Left hindlimb (tissue), 1 donor: Measurements from ENCODE around the gene NDUFA13.
A peak's percentile ranks its signal among the peaks of the same experiment; 100 is the strongest.

Experiments used
- DNase-seq: peaks from one replicate; pipeline ENCODE4 v3.0.0-alpha.2; 2018

NDUFA13 gene

GRCh38 chr19:19513682-19514081 is 2.3 kb upstream of the NDUFA13 start:
- no peak for DNase-seq

- DNase-seq, result peak; percentile 86
Measured at GRCh38 chr19:19514215-19514657, 1.8 kb upstream of the NDUFA13 start.

- no peak for DNase-seq
Measured at GRCh38 chr19:19514881-19515641, 964 bp upstream of the NDUFA13 start, which contains the start of gene TSSK6. TSSK6 (minus strand) TSS chr19:19515548; CDS start chr19:19515427, 121 bp downstream.

DNA sequence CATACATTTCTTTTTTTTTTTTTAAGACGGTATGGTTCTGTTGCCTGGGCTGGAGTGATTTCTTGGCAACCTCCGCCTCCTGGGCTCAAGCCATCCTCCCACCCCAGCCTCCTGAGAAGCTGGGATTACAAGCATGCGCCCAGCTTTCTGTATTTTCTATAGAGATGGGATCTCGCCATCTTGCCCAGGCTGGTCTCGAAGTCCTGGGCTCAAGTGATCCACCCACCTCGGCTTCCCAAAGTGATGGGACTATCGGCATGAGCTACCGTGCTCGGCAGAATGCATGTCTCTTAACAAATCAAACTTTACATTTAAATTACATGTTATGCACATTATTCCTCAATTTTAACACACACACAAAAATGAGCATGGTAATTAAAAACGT is 1.2 kb downstream of the NDUFA13 start:
- DNase-seq, result no peak

GRCh38 chr19:19520989-19521388 is 5.0 kb downstream of the NDUFA13 start:
- DNase-seq, result no peak

- no peak for DNase-seq
Measured at GRCh38 chr19:19523177-19523576, 7.2 kb downstream of the NDUFA13 start.

DNA sequence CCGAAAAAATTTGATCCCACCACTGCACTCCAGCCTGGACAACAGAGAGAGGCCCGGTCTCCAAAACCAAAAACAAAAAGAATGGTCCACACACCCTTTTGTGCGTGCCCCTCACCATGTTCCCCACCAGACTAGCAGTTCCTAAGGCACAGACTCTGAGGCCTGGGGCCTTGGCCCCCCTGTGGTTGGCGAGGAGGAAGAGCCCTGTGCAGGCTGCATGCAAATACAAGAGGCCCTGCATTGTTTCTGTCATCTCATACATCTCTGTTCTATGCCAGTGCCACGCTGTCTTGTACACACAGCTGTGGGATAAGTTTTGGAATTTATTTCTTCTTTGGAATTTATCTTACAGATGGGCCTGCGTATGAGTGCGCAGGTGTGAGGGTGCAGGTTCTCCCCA is 8.0 kb downstream of the NDUFA13 start:
- DNase-seq, result no peak

- DNase-seq, result no peak
Measured at GRCh38 chr19:19525611-19526380, 9.8 kb downstream of the NDUFA13 start.

DNA sequence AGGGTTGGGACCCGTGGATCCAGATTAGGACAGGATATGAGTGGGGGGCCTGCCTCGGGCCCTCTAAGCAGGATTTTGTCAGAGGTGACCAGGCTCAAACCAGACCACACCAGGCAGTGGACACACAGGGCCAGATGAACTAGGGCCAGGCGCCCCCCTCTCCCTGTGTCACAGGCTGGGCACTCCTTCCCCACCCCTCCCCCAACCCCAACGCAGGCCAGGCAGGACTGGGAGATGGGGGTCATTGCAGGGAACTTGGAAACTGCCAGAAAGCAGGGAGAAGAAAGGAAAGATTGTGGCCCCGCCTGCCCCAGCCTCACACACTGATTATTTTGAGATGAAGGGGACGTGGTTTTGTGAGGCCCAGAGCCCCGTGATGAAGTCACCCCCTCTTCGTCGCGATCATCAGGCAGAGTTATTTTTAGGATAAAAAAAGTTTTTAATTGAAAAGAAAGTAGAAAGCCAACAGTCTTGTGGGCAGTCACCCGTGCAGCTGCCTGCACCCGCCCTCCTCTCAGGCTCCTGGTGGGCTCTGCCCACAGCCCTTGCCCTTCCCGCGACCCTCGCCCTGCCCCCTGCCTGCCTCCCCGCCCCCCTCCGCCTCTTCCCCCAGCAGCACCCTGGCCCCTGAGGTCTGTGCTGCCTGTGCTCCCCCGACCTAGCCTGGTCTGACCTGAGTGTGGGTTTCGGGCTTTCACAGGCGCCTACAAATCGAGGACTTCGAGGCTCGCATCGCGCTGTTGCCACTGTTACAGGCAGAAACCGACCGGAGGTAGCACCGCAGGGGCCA is 10.8 kb downstream of the NDUFA13 start:
- DNase-seq, result no peak

DNA sequence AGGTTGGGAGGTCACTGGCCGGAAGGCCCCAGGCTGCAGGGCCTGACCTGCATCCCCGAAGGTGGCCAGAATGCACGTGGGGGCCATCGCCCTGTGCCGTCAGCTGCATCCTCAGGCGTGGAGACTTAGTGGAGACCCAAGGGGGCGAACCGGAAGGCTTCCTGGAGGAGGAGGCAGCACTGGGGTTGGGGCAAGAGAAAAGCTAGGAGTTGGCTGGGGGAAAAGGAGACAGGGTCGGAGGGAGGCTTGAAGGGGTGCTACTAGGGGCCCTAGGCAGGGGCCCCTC is 11.3 kb downstream of the NDUFA13 start:
- no peak for DNase-seq

DNA sequence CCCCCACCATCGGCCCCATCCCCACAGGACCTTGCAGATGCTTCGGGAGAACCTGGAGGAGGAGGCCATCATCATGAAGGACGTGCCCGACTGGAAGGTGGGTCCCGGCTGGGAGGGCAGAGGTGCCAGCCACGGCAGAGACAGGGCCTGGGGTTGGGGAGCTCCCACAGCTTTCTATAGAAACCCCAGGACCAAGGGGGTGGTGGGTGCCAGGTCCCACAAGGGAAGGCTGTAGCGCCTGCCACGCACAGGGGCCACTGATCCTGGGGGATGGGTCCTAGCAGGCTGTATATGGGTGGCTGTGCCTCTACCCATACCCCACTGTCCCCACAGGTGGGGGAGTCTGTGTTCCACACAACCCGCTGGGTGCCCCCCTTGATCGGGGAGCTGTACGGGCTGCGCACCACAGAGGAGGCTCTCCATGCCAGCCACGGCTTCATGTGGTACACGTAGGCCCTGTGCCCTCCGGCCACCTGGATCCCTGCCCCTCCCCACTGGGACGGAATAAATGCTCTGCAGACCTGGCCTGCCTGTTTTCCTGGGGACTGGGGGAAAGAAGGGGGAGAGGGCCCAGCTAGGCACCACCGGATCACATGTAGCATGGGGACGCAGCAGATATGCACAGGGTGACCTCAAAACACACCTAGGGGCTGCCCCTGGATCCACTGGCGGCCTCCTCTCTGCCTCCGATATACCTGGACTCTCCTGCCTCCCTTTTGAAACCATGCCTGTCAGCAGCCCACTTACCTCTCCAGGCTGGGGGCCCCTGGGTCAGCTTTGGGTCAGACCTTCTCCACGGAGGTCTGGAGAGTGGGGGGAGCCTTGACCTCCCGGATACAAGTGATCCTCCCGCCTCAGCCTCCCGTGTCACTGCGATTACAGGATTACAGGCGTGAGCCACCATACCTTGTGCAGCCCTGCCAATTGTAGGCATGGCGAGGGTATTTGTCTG is 11.9 kb downstream of the NDUFA13 start:
- no peak for DNase-seq

DNA sequence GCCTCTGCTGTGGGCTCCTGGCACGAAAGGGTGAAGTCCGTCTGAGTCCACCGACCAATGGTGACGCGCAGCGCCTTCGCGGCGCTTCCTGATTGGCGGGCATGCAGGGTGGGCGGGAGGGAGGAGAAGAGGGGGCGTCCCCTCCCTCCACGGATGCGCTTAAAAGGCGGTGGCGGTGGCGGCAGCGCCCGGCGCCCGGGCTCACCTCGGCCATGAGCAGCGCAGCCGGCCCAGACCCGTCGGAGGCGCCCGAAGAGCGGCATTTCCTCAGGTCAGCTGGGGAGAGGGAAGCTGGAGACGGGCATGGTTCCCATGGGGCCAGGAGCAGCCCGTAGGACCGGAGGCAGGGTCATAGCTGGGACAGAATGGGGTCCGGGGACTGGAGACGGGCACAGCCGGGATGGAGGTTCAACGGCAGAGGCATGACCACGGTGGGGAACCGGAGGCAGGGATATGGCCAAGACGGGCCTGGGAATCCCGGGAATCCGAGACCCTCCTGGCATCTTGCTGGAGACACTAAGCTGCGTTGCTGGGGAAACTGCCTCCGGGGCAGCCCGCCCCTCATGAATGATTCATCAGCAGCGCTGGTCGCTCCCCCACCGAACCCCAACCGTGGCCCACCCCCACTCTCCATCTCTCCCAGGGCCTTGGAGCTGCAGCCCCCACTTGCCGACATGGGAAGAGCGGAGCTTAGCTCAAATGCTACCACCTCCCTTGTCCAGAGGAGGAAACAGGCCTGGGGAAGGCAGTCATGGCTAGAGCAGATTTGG is 12.9 kb downstream of the NDUFA13 start, which contains the start of gene YJEFN3:
Gene YJEFN3, plus strand, starts transcription at position 191 of the 770 bp plus-strand sequence. Its CDS starts 22 bp downstream, at position 213.
- no peak for DNase-seq

- DNase-seq, result no peak
Measured at GRCh38 chr19:19529783-19530422, 13.9 kb downstream of the NDUFA13 start.

DNA sequence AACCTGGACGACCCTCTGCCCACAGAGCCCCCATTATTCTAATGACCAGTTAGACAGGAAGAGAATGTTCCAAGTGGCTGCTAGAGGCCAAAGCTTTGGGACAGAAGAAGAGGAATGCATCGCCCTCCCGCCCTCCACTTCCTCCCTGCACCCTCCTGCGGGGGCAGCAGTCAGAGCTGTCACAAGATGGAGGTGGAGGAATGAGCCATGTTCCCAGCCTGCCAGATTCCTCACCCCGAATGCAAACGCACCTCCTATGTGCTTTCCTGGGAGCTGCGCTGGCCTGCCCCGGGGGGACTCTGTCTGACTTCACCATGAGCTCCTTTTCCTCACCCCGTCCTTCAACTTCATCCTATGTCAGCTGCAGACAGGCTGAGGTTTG is 14.4 kb downstream of the NDUFA13 start:
- no peak for DNase-seq

DNA sequence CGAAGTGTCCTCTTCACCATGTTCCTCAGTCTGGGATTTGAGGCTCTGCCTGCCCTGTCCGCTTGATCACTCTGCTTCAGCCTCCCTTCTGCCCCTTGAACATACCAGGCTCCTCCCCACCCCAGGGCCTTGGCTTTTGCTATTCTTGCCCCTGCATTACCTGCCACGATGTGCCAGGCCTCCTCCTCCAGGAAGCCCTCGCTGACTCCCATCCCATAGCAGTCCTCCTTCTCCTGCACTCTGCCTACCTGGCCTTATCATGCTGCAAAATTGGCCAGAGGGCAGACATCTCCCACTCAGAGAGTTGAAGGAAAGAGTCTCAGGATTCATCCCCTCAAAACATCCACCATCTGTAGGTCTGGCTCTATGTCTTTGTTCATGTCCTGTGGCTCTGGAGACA is 14.9 kb downstream of the NDUFA13 start:
- DNase-seq, result no peak

DNA sequence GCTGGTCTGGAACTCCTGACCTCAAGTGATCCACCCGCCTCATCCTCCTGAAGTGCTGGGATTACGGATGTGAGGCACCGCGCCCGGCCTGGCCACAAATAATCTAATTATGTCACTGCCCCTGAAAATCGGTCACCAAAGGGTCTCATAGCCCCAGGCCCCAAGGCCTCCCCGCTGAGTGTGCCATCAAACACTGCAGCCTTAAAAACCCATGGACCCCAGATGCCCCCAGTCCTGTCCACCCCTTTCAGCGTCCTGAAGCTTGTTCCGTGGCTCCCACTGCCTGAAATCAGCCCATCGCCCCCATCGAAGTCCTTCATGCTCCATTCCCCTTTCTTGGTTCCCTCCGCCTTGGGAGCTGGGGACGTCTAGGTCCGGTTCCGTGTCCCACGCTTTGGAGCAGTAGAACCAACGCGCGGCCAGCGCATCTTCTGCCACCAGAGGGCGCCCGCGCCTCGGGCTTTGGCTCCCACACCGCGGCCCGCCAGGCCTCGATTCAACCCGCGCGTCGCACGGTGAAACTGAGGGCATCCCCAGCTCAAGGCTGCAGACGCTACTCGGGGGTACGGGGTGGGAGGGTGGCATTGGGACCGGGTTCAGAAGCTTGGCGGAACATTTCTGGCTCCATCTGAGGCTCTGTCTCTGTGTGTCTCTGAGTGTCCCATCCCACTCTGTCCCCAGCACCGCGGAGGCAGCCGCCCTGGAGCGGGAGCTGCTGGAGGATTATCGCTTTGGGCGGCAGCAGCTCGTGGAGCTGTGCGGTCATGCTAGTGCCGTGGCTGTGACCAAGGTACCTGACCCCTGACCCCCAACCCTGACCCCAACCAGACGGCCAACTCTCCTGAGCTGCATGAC is 16.2 kb downstream of the NDUFA13 start:
- peak; percentile 83 for DNase-seq

GRCh38 chr19:19532806-19533701 is 17.0 kb downstream of the NDUFA13 start:
- no peak for DNase-seq

DNA sequence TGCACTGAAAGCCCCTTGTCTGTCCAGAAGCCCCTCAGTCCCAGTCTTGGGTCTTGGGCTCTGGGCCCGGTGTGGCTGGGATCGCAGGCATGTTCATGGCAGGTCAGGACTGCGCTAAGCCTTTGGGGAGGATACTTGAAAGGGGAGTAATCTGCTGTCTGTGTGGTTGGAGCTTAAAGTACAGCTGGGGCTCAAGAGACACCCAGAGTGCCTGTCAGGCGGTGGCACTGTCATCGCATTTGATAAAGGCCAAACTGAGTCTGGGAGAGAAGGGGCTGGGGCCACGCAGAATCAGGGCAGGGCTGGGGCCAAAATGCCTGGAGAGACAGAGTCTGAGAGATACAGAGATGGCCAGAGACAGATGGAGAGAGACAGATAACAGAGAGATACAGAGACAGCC is 17.8 kb downstream of the NDUFA13 start:
- DNase-seq, result no peak
